Left lung (tissue), 10 donors: ENCODE data around the gene GREM1. TPM values are rescaled to one million over a fixed set of nuclear protein-coding genes. Genes with fewer than 3 reads are reported as not detected.

ENCODE experiments used
- ATAC-seq: fragments of 200-7000 bp; cut with Tn5 transposase; one replicate; pipeline ENCODE4 v1.9.1; 2020; ENCODE audit warnings: moderate library complexity
- DNase-seq, 4 donors: peaks; one replicate each; pipeline ENCODE4 v3.0.0-alpha.2; 2013 to 2020
- H3K27ac ChIP-seq, 2 donors: fragments of 200-600 bp; sonication (generic) in 1 of 2; one replicate each; pipeline versions ENCODE4 v1.5.0 to v1.8.0; 2020 to 2021
- H3K27me3 ChIP-seq, 2 donors: fragments of 200-600 bp; sonication (generic) in 1 of 2; one replicate each; pipeline versions ENCODE4 v1.5.0 to v1.8.0; 2020 to 2021
- H3K36me3 ChIP-seq, 2 donors: fragments of 200-600 bp; sonication (generic) in 1 of 2; one replicate each; pipeline versions ENCODE4 v1.5.0 to v1.8.0; 2020 to 2021
- H3K4me1 ChIP-seq, 2 donors: fragments of 200-600 bp; one replicate each; pipeline ENCODE4 v1.8.0; 2021
- H3K4me3 ChIP-seq, 2 donors: fragments of 200-600 bp; sonication (generic) in 1 of 2; one replicate each; pipeline versions ENCODE4 v1.5.0 to v1.8.0; 2020 to 2021; ENCODE audit warnings: mild to moderate bottlenecking in 1 of 2
- H3K9me3 ChIP-seq, 2 donors: fragments of 200-600 bp; sonication (generic) in 1 of 2; one replicate each; pipeline versions ENCODE4 v1.5.0 to v1.8.0; 2020 to 2021
- intact Hi-C, 2 donors: fragments of 100-400 bp; cut with DNase I; formaldehyde crosslinking; loops; one replicate each; pipeline versions ENCODE4 v1.11.2 to v1.14.2; 2022
- polyA plus RNA-seq, 6 donors: library from polyadenylated mRNA; unstranded; fragments of 120-200 nt; gene quantifications; one replicate each; pipeline ENCODE4 v1.2.1, GENCODE V29; 2013; ENCODE audit not compliant: insufficient read length in 6 of 6
- total RNA-seq, 2 donors: library from RNA; stranded (reverse); fragmentation: NEBNext Ultra II Directional; extraction: Animal tissue kit (Norgen Biotek cat#: 25700); gene quantifications; one replicate each; pipeline ENCODE4 v1.2.1, GENCODE V29; 2021
- TF ChIP-seq, protein P1 (sequence below), 2 donors: fragments of 200-600 bp; sonication (generic) in 1 of 2; IDR thresholded peaks; one replicate each; pipeline versions ENCODE4 v1.5.0 to v1.8.0; 2021; ENCODE audit warnings: antibody characterized with exemption in 2 of 2
- donor health status: DM: no; HTN: yes; CAD: no.
- donor health status: DM: no; HTN: no; CAD: no.

The GREM1 gene
- total and polyA plus RNA-seq, 8 donors: 0.01 to 2.2 (median 0.12) TPM

DNA sequence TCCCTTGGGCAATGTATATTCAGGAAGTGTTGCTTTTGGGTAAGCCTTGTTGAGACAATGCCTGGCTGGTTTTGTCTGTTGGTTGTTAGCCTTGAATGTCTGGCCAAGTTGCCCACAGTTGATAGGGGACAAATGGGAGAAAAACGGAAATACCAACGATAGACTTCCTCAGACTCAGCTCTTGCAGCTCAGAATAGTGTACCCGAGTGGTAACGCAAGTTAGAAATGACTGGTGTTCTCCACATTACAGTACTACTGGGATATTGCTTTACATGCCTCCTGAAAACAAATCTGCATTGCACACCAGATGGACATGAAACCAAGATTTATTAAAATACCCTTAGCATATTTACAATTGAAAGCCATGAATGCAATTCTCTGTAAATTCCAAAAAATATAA is 47.4 kb downstream of the GREM1 start:
- Histone ChIP-seq H3K27me3 (no peaks in the 10 kb centered on the region), H3K9me3 (no peaks in the 10 kb centered on the region), H3K27ac (no peak overlapping the region), H3K4me3 (no peak overlapping the region), H3K4me1 (no peaks in the 10 kb centered on the region), H3K36me3 (no peaks in the 10 kb centered on the region)
- DNase-seq: no peak
- no peak for ATAC-seq
- intact Hi-C loops: no loop called here
- TF ChIP-seq, protein P1, sequence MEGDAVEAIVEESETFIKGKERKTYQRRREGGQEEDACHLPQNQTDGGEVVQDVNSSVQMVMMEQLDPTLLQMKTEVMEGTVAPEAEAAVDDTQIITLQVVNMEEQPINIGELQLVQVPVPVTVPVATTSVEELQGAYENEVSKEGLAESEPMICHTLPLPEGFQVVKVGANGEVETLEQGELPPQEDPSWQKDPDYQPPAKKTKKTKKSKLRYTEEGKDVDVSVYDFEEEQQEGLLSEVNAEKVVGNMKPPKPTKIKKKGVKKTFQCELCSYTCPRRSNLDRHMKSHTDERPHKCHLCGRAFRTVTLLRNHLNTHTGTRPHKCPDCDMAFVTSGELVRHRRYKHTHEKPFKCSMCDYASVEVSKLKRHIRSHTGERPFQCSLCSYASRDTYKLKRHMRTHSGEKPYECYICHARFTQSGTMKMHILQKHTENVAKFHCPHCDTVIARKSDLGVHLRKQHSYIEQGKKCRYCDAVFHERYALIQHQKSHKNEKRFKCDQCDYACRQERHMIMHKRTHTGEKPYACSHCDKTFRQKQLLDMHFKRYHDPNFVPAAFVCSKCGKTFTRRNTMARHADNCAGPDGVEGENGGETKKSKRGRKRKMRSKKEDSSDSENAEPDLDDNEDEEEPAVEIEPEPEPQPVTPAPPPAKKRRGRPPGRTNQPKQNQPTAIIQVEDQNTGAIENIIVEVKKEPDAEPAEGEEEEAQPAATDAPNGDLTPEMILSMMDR (IDR thresholded peaks at IDR 0.05): no peak

DNA sequence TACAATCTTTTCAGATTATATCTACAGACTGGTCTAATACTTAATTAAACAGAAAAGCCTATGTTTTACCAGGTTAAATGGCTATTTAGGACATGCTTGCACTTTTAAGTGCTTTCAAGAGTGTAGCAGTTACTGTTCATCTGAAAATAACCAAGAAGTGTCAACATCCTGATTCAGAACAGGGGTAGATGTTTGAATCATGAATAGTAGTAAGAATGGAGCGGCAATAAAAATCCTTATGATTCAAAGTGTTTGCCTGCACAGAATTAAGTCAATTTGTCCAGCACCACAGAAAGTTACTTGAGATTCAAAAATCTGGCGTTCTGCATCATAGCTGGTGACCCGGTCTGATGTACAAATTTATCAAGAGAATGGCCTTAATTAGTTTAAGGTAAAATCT is 48.3 kb downstream of the GREM1 start:
- intact Hi-C loops: no loop called here
- H3K4me1 ChIP-seq: no peaks in the 10 kb centered on the region
- H3K9me3 ChIP-seq: no peaks in the 10 kb centered on the region
- no peaks in the 10 kb centered on the region for H3K36me3 ChIP-seq
- no peaks in the 10 kb centered on the region for H3K27me3 ChIP-seq
- TF ChIP-seq, protein P1 (IDR thresholded peaks at IDR 0.05): no peak
- no peak overlapping the region for H3K4me3 ChIP-seq
- DNase-seq (no peak), ATAC-seq (no peak)
- no peak overlapping the region for H3K27ac ChIP-seq

DNA sequence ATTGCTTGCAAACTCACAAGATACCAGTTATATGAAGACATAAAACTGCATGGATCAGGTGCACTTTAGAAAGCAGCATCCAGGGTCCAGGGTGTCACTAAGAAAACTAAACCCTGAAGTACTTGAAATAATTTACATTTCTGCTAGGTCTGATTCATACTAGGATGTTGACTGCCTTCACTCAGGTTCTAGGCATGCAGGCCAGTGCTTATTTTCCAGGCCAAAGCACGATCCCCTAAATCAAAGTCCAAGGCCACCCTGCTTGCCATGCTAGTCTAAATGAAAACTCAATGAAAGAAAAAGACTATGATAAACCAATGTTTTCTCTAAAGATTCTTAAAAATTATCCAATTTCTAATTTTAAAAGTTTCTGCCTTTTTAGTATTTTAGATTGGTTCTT is 49.4 kb downstream of the GREM1 start:
- H3K4me1 ChIP-seq: no peaks in the 10 kb centered on the region
- intact Hi-C loops: no loop called here
- TF ChIP-seq, protein P1 (IDR thresholded peaks at IDR 0.05): no peak
- H3K9me3 ChIP-seq: no peaks in the 10 kb centered on the region
- H3K27ac ChIP-seq: no peak overlapping the region
- ATAC-seq: no peak
- peaks cover 0 to 8% of the 10 kb centered on the region in 2 donors for H3K36me3 ChIP-seq
- H3K27me3 ChIP-seq: no peaks in the 10 kb centered on the region
- no peak for DNase-seq
- H3K4me3 ChIP-seq: no peak overlapping the region

DNA sequence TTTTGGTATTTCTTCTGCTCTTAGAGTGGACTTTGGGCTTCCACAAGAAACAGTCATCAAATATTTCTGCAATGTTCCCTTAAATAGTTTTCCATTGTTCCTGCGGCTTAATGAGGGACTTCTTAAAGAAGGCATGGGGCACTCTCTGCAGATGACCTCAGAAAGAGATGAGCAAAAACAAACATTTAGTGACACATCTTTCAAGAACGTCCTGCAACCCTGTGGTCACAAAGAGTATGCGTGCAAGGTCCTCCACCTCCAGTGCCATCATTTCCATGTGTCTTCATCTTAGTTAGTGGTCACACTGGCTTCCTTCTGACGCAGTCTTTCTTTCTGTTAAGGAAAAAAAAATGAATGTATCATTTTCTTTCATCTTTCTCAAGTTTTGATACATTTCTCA is 56.2 kb downstream of the GREM1 start:
- H3K4me3 ChIP-seq: no peak overlapping the region
- H3K9me3 ChIP-seq: peaks cover 0 to 7% of the 10 kb centered on the region in 2 donors
- no peak for ATAC-seq
- H3K4me1 ChIP-seq: no peaks in the 10 kb centered on the region
- H3K27me3 ChIP-seq: no peaks in the 10 kb centered on the region
- H3K27ac ChIP-seq: no peak overlapping the region
- H3K36me3 ChIP-seq: peaks cover 0 to 36% of the 10 kb centered on the region in 2 donors
- intact Hi-C loops: no loop called here
- DNase-seq: no peak
- TF ChIP-seq, protein P1 (IDR thresholded peaks at IDR 0.05): no peak

DNA sequence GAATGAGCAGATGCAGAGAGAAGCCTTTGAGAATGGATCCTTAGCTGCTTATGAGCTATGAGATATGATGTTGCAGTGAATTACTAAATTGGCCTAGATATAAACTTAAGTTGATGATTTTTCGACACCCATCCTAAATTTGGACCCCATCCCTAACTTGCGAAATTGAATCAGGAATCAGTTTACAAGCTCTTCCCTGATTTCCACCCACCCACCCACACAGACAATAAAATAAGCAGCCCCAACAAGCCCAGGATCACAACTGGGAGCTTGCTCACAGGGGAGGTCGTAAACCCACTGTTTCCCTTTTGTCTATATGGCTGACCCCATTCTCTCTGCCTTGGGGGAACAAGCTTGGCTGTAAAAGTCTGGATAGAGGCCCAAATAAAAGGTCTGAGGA is 57.3 kb downstream of the GREM1 start:
- Histone ChIP-seq H3K27me3 (no peaks in the 10 kb centered on the region), H3K27ac (no peak overlapping the region), H3K4me3 (no peak overlapping the region), H3K9me3 (peaks cover 0 to 10% of the 10 kb centered on the region in 2 donors), H3K36me3 (peaks cover 0 to 36% of the 10 kb centered on the region in 2 donors), H3K4me1 (no peaks in the 10 kb centered on the region)
- TF ChIP-seq, protein P1 (IDR thresholded peaks at IDR 0.05): no peak
- ATAC-seq (no peak), DNase-seq (no peak)
- intact Hi-C loops: no loop called here
